Testis (tissue), 2 donors: ENCODE results near the gene PITPNM1.

Experiments
- CTCF ChIP-seq, 3 experiments: fragments of 450-650 bp in 2 of 3; fragments of 200-600 bp in 1 of 3; sonication (generic) in 1 of 3; IDR thresholded peaks; one replicate each; pipeline ENCODE4 v1.5.1; 2016 to 2019; ENCODE audit warnings: antibody characterized with exemption in 3 of 3, mild to moderate bottlenecking in 2 of 3, moderate library complexity in 1 of 3
- POLR2A ChIP-seq: fragments of 450-650 bp; IDR thresholded peaks from one replicate; pipeline ENCODE4 v1.6.1; 2017; ENCODE audit warnings: antibody characterized with exemption, mild to moderate bottlenecking, moderate library complexity

DNA sequence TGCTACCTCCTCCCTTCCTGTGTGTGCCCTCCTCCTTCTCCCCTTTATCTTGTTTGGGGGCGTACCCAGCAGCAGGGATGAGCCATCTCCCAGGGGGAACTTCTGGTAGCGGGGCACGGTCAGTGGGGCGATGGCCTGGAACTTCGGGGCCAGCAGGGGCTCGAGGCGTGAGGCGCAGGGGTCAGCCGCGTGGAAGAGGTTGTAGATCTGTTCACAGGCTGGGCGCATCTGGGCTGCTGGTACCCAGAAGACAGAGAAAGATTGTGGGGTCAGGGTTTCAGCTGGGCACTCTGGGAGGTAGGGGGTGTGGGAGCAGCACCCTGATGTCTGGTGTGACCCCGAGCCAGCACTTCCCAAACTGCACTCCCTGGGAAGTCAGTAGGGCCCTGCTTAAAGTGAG, 9.1 kb downstream of the PITPNM1 start:
- no peak for TF ChIP-seq CTCF (IDR thresholded peaks at IDR 0.05)
- TF ChIP-seq POLR2A = no peak
